Heart left ventricle (tissue), 16 donors: ENCODE measurements around the gene ZNF197. TPM values are rescaled to one million over a fixed set of nuclear protein-coding genes. Genes with fewer than 3 reads are reported as not detected.

Experiments used
- ATAC-seq, 4 donors: fragments of 200-7000 bp; cut with Tn5 transposase; one replicate each; pipeline ENCODE4 v1.9.1; 2020 to 2022; ENCODE audit warnings: moderate library complexity in 4 of 4, mild to moderate bottlenecking in 3 of 4, moderate number of reproducible peaks in 1 of 4
- DNase-seq, 5 donors: peaks; one replicate each; pipeline ENCODE4 v3.0.0-alpha.2; 2020
- H3K27ac ChIP-seq, 12 donors: fragments of 200-600 bp; sonication (generic) in 4 of 12; one replicate each; pipeline versions ENCODE4 v1.5.0 to v1.8.0; 2016 to 2022; ENCODE audit warnings: mild to moderate bottlenecking in 2 of 12
- H3K27me3 ChIP-seq, 9 donors: fragments of 200-600 bp; sonication (generic) in 2 of 9; one replicate each; pipeline versions ENCODE4 v1.5.1 to v1.8.0; 2016 to 2022; ENCODE audit warnings: mild to moderate bottlenecking in 3 of 9
- H3K36me3 ChIP-seq, 9 donors: fragments of 200-600 bp; sonication (generic) in 2 of 9; one replicate each; pipeline versions ENCODE4 v1.5.0 to v1.8.0; 2018 to 2022; ENCODE audit warnings: mild to moderate bottlenecking in 2 of 9
- H3K4me1 ChIP-seq, 12 donors: fragments of 200-600 bp; sonication (generic) in 4 of 12; one replicate each; pipeline versions ENCODE4 v1.5.0 to v1.8.0; 2016 to 2022; ENCODE audit warnings: mild to moderate bottlenecking in 3 of 12
- H3K4me3 ChIP-seq, 12 donors: fragments of 200-600 bp; sonication (generic) in 4 of 12; one replicate each; pipeline versions ENCODE4 v1.5.0 to v1.8.0; 2017 to 2022; ENCODE audit warnings: mild to moderate bottlenecking in 9 of 12, moderate library complexity in 4 of 12
- H3K9me3 ChIP-seq, 12 donors: fragments of 200-600 bp; sonication (generic) in 4 of 12; one replicate each; pipeline versions ENCODE4 v1.5.0 to v1.8.0; 2016 to 2022; ENCODE audit warnings: mild to moderate bottlenecking in 1 of 12
- POLR2A ChIP-seq, 2 donors: fragments of 450-650 bp; IDR thresholded peaks; one replicate each; pipeline ENCODE4 v1.6.1; 2017; ENCODE audit warnings: antibody characterized with exemption in 2 of 2, mild to moderate bottlenecking in 2 of 2, moderate library complexity in 2 of 2
- WGBS, 4 donors: extraction: QIAGEN DNeasy Blood & Tissue Kit in 2 of 4; methylation state at CpG; one replicate each; pipeline versions ENCODE4 v1.1.5 to v1.1.7; 2013 to 2018; 5-methylcytosine and 5-hydroxymethylcytosine counted together
- intact Hi-C, 10 donors: fragments of 100-400 bp; cut with DNase I; formaldehyde crosslinking; loops; one replicate each; pipeline versions ENCODE4 v1.11.1 to v1.14.2; 2022
- polyA plus RNA-seq, 2 donors: library from polyadenylated mRNA; stranded (reverse); fragments of 200-250 nt; gene quantifications; one replicate each; pipeline ENCODE4 v1.2.3, GENCODE V29; 2013
- total RNA-seq, 9 donors: library from RNA; depleted of rRNA in 2 of 9; stranded (reverse); fragments of >200 nt in 2 of 9; fragmentation: NEBNext Ultra II Directional in 3 of 9; extraction: Animal tissue kit (Norgen Biotek cat#: 25700) in 3 of 9; gene quantifications; one replicate each; pipeline versions ENCODE4 v1.1.0 to v1.2.4, GENCODE V29; 2016 to 2023
- TF ChIP-seq, protein P1 (sequence below), 12 donors: fragments of 200-600 bp; sonication (generic) in 4 of 12; IDR thresholded peaks; one replicate each; pipeline versions ENCODE4 v1.5.0 to v1.8.0; 2018 to 2022; ENCODE audit warnings: antibody characterized with exemption in 12 of 12, mild to moderate bottlenecking in 5 of 12
- donor health status: ischemic (EF 13 %, LVEDD 7.1; RV severe dilation, severe dysfunction).
- donor health status: healthy with polysubstance abuse.
- donor health status: DM: no; HTN: yes; CAD: no.
- donor health status: DM: no; HTN: no; CAD: no.
- donor health status: ischemic (EF 25% LVEDD 6.9; RV normal size, moderate dysfunction).
- donor health status: ischemic (EF 25% LVEDD 5.7; RV mildly dilated, moderate dysfunction).
- donor health status: healthy.
- donor health status: DM: yes; HTN: yes; CAD: no.
- donor health status: ischemic (EF 35%, LVEDD 5.7; RV mildly dilated, moderate dysfunction).
- donor health status: nonischemic (EF 11% LVEDD 7.7; RV severe dilation, severe dysfunction).
- donor health status: DM: yes; HTN: yes; CAD: no.
- donor health status: PGD.
- donor health status: ischemic (EF 29% LVEDD 5.4; RV normal size, mild dysfunction).
- donor health status: nonischemic (EF 23%, LVEDD 6.1; RV moderate dilation, normal function).

Gene ZNF197
- total and polyA plus RNA-seq, 11 donors = 6.6 to 16.4 (median 11.4) TPM

DNA sequence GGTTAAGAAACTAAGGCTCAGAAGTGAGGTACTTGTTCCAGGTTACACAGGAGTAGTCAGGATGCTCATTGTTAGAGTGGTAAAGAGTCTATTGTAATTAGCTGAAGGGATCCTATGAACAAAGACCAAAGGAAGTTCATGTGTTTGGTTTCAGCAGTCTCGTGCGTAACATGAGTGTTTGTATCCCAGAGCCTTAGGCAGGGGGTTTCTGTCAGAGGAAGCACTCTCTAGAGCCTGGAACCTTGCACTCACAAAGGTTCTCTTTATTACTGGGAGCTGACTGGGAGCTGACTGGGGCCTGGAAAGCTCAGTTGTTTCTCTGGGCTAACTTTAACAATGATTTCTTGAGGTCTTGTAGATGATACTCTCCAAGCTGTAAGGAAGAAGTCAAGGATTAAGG is 3.9 kb downstream of the ZNF197 start:
- no peaks in the 10 kb centered on the region for H3K9me3 ChIP-seq
- H3K4me3 ChIP-seq = no peak overlapping the region
- ATAC-seq = no peak
- WGBS, 4 donors = 81 to 89% (median 88%) methylated on average over 2 of the region's 2 CpGs
- H3K27ac ChIP-seq = no peak overlapping the region
- TF ChIP-seq, protein P1, sequence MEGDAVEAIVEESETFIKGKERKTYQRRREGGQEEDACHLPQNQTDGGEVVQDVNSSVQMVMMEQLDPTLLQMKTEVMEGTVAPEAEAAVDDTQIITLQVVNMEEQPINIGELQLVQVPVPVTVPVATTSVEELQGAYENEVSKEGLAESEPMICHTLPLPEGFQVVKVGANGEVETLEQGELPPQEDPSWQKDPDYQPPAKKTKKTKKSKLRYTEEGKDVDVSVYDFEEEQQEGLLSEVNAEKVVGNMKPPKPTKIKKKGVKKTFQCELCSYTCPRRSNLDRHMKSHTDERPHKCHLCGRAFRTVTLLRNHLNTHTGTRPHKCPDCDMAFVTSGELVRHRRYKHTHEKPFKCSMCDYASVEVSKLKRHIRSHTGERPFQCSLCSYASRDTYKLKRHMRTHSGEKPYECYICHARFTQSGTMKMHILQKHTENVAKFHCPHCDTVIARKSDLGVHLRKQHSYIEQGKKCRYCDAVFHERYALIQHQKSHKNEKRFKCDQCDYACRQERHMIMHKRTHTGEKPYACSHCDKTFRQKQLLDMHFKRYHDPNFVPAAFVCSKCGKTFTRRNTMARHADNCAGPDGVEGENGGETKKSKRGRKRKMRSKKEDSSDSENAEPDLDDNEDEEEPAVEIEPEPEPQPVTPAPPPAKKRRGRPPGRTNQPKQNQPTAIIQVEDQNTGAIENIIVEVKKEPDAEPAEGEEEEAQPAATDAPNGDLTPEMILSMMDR (IDR thresholded peaks at IDR 0.05) = no peak
- no peak for TF ChIP-seq POLR2A (IDR thresholded peaks at IDR 0.05)
- DNase-seq = no peak
- H3K36me3 ChIP-seq = peaks cover 0 to 49% (median 46%) of the 10 kb centered on the region in 9 donors
- intact Hi-C loops = loop anchor here in 3 of 10 donors (10.0 kb wide), 3 partner anchors 94 to 304 kb away; partner anchors contain the start of gene TCAIM (in 1 of the 3)
- H3K27me3 ChIP-seq = no peaks in the 10 kb centered on the region
- peaks cover 0 to 37% (median 23%) of the 10 kb centered on the region in 12 donors for H3K4me1 ChIP-seq

DNA sequence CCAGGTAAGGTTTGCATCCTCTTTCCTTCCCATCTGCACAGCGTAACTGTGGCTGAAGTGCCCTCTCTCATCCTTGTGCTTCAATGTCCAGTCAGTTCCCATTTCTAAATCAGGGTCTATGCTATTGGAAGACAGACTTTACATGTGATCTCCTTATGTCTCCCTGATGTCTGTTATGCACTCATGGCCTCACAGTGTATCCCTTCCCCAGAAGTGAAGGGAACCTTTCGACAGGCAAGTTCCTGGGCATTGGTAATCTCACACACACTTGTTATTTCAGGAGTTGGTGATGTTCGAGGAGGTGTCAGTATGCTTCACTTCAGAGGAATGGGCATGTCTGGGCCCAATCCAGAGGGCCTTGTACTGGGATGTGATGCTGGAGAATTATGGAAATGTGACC is 7.4 kb downstream of the ZNF197 start:
- H3K9me3 ChIP-seq = peaks cover 0 to 9% (median 0%) of the 10 kb centered on the region in 12 donors
- no peak overlapping the region for H3K4me3 ChIP-seq
- peaks cover 0 to 84% (median 79%) of the 10 kb centered on the region in 9 donors for H3K36me3 ChIP-seq
- ATAC-seq (no peak), DNase-seq (no peak)
- WGBS, 4 donors = 66 to 76% (median 71%) methylated on average over 3 of the region's 3 CpGs
- no peaks in the 10 kb centered on the region for H3K27me3 ChIP-seq
- H3K27ac ChIP-seq = no peak overlapping the region
- no peak for TF ChIP-seq POLR2A (IDR thresholded peaks at IDR 0.05)
- TF ChIP-seq, protein P1 (IDR thresholded peaks at IDR 0.05) = no peak
- intact Hi-C loops = no loop called here
- H3K4me1 ChIP-seq = peaks cover 0 to 11% (median 4%) of the 10 kb centered on the region in 12 donors

DNA sequence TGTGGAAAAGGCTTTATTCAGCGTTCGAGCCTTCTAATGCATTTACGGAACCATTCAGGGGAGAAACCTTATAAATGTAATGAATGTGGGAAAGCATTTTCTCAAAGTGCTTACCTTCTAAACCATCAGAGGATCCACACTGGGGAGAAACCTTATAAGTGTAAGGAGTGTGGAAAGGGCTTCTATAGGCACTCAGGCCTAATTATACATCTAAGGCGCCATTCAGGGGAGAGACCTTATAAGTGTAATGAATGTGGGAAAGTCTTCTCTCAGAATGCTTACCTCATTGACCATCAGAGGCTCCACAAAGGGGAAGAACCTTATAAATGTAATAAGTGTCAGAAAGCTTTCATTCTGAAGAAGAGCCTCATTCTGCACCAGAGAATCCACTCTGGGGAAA is 17.5 kb downstream of the ZNF197 start:
- no peak for TF ChIP-seq POLR2A (IDR thresholded peaks at IDR 0.05)
- TF ChIP-seq, protein P1 (IDR thresholded peaks at IDR 0.05) = no peak

DNA sequence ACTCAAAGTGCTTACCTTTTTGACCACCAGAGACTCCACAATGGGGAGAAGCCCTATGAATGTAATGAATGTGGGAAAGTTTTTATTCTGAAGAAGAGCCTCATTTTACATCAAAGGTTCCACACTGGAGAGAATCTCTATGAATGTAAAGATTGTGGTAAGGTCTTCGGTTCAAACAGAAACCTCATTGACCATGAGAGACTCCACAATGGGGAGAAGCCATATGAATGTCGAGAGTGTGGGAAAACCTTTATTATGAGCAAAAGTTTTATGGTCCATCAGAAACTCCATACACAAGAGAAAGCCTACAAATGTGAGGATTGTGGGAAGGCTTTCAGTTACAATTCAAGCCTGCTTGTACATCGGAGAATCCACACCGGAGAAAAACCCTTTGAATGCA is 18.2 kb downstream of the ZNF197 start:
- peaks cover 0 to 2% (median 0%) of the 10 kb centered on the region in 12 donors for H3K4me1 ChIP-seq
- DNase-seq (no peak), ATAC-seq (no peak)
- no peaks in the 10 kb centered on the region for H3K27me3 ChIP-seq
- WGBS, 4 donors = 97 to 99% (median 98%) methylated on average over 4 of the region's 4 CpGs
- H3K4me3 ChIP-seq = no peak overlapping the region
- peaks cover 0 to 88% (median 21%) of the 10 kb centered on the region in 12 donors for H3K9me3 ChIP-seq
- TF ChIP-seq, protein P1 (IDR thresholded peaks at IDR 0.05) = no peak
- TF ChIP-seq POLR2A (IDR thresholded peaks at IDR 0.05) = no peak
- H3K36me3 ChIP-seq = peaks cover 0 to 59% (median 54%) of the 10 kb centered on the region in 9 donors
- intact Hi-C loops = loop anchor here in 1 of 10 donors (10.0 kb wide), 1 partner anchor 308 kb away; the partner anchor contains the start of gene TCAIM
- no peak overlapping the region for H3K27ac ChIP-seq

More for the DNA sequence above, 17.5 kb downstream of the ZNF197 start:
- Histone ChIP-seq H3K4me1 (no peaks in the 10 kb centered on the region), H3K36me3 (peaks cover 0 to 66% (median 61%) of the 10 kb centered on the region in 9 donors), H3K4me3 (no peak overlapping the region), H3K27me3 (no peaks in the 10 kb centered on the region), H3K9me3 (peaks cover 0 to 95% (median 21%) of the 10 kb centered on the region in 12 donors), H3K27ac (no peak overlapping the region)
- WGBS, 4 donors = 97 to 99% (median 98%) methylated on average over 4 of the region's 4 CpGs
- intact Hi-C loops = loop anchor here in 1 of 10 donors (10.0 kb wide), 1 partner anchor 308 kb away; the partner anchor contains the start of gene TCAIM
- ATAC-seq (no peak), DNase-seq (no peak)
